Cerebellar nuclear complex (tissue), 1 donor: ENCODE measurements around the gene CACNG8.

Experiments
- DNase-seq, 2 experiments: peaks; one replicate each; lab custom pipeline; 2025; lab: John Stamatoyannopoulos, UW

The CACNG8 gene

DNA sequence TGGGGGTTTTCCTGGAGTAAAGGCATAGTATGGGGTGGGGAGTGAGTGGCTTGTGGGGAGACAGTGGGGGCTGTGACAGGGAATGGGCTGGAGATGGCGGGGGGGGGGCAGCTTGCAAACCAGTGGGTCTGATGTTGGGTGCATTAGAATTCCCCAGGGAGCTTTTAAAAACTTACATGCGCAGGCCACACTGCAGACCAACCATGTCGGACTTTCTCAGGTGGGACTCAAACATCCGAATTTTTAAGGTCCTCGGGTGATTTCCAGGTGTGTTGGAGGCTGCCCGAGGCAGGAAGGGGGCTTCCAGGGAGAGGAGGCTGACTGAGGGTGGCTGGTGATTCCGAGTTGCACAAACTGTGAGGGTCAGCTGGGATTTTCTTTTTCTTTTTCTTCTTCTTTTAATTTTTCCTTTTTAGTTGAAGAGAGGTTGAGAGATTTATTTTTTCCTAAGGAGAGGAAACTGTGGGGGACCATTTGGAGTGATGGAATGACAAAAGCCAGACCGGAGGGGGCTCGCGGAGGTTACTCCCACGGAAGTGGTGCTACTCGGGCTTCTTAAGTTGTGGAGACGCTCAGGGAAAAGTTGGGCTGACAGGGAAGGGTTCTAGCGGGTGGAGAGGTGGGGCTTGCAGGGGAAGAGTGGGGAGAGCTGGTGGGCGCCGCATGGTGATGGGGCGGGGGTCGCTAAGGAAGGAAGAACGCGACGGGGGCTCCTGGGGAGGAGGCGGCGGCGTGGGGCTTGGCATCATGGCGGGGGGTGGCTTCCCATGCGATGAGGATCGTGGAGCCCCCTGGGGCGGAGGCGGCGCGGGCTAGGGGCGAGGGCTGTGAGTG is 997 bp upstream of the CACNG8 start:
- no peak for DNase-seq

DNA sequence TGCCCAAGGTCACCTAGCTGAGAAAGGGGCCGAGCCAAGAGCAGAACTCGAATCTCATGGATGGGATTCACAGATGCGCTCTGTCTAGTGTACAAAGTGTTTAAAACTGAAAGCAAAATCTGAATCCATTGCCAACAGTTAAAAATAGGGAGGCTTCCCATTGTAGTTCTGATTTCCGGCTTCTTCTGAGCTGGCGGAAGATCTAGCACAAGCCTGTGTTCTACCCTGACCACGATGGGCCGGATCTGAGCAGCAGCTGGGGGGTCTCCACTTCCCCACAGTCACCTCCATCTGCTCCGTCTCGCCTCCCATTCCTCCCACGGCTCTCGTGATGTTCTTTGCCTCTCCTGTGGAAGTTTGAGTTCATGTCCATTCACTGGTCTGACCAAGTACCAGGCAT is 2.4 kb downstream of the CACNG8 start:
- DNase-seq: no peak

DNA sequence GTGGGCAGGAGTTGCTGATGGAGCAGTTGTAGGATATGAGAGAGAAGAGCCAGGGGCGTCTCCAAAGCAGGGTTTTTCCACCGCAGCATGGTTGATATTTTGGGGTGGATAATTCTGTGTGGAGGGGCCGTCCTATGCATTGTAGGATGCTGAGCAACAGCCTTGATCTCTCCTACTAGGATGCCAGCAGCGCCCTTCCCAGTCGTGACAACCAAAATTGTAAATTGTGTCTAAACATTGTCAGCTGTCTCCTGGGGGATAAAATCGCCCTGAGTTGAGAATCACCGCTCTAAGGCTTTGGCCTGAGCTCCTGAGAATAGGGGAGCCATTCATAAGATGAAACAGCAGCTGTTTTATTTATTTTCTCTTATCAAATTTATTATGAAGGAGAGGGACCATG is 4.2 kb downstream of the CACNG8 start:
- DNase-seq: no peak

DNA sequence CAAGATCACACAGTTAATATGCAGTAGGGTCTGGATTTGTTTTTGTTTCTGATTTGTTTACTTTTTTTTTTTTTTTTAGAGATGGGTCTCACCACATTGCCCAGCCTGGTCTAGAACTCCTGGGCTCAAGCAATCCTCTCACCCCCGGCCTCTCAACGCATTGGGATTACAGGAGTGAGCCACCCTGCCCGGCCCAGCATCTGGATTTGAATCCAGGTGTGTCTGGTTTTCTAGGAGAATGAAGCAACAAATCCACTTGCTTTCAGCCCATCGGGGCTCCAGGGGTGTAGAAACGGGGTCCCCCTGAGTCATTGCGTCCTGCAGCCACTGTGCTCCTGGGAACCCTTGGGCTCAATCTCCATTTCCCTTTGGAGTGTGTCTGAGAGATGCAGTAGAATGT is 6.6 kb downstream of the CACNG8 start:
- no peak for DNase-seq

DNA sequence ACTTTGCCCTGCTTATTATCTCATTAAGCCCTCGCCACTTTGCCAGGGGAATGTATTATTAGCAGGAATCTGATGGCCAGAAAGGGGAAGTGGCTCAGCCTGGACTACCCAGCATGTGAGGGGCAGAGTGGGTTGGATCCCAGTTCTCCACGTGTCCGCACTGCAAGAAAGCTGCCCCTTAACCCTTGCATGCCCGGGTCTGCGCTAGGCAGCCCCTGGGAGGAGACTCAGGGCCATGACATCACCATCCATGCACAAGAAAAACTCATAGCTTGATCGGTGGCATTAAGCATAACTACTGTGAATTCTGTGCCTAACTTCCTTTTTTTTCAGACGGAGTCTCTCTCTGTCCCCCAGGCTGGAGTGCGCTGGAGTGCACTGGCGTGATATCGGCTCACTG is 8.9 kb downstream of the CACNG8 start:
- DNase-seq: no peak

DNA sequence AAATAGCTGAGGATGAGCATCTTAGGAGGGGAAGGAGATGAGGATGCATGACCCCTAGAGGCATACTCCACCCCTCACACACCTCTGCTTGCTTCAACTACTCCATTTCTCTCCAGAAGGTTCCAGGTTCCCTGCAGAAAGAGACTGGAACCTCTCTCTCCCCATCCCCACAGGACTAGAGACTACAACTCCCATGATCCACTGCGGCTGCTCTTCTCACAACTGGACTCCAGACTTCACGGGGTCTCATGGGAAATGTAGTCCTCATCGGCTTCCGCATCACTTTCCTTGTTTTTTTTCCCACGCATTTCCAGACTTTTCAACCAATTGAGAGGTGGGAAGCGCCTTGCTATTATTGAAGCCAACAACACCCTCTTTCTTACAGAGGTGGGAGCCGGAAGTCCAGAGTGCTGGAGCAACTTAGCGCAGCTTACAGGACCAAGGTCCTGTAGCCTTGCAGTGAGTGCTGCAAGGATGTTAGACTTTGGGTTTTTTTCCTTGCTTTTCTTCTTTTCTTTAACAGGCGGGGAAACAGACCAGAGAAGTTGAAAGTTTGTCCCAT is 14.8 kb downstream of the CACNG8 start:
- no peak for DNase-seq

DNA sequence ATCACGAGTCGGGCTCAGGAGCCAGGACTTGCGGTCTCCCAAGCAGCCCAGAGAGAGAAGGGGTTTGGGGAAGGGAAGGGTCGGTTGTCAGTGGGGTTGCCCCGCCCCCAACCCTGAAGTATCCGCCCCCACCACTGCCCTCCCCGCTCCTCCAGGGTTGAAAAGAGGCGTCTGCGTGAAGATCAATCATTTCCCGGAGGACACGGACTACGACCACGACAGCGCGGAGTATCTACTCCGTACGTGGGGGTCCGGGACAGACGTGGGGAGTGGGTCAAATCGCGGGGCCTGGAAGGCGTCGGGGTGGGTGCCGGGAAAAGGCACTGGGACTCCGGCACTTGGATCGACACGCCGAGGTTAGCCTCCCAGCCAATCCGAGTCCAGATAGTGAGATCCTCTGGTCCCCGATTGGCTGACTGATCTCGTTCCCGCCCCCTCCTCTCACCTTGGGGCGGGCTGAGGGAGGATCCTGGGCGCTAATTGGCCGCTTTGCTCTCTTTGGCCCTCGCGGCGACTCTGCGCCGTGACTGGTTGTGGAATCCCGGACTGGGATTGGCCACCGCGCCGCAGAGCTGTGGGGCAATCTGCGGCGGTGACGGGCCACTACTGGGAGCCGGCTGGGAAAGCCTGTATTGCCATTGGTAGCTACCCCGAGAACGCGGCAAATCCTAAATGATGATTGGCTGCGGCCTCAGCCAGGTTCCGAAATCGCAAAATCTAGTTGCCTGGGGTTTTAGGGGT is 15.4 kb downstream of the CACNG8 start:
- no peak for DNase-seq

DNA sequence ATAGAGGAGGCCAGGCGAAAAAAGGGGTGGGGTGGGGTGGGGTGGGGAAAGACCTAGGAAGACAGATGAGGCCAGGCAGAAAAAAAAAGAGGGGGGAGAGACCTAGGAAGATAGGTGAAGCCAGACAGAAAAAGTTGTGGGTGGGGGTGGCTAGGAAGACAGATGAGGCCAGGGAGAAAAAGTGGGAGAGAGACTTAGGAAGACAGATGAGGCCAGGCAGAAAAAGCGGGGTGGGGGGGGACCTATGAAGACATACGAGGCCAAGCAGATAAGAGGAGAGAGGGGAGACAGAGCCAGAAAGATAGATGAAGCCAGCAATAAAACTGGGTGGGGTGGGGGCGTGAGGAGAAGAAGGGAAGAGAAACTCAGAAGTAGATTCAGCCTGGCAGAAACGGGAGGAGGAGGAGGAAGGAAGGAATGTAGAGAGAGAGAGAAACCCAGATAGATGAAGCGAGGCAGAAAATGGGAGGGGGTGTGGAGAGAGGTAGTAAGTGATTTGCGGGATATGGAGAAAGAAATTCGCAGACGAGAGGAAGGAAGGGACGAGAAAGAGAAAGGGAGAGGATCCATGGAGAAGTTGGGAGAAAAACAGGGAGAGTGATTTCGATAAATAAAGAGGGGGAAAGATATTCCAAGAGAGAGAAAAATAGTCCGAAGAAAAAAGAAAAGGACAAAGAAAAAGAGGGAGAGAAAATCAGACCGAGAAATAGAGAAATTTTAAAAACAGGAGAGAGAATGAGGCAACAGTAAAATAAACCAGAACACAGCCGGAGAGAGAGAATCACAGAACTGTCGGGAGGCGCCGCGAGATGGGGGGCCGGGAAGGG is 16.5 kb downstream of the CACNG8 start:
- DNase-seq: no peak

DNA sequence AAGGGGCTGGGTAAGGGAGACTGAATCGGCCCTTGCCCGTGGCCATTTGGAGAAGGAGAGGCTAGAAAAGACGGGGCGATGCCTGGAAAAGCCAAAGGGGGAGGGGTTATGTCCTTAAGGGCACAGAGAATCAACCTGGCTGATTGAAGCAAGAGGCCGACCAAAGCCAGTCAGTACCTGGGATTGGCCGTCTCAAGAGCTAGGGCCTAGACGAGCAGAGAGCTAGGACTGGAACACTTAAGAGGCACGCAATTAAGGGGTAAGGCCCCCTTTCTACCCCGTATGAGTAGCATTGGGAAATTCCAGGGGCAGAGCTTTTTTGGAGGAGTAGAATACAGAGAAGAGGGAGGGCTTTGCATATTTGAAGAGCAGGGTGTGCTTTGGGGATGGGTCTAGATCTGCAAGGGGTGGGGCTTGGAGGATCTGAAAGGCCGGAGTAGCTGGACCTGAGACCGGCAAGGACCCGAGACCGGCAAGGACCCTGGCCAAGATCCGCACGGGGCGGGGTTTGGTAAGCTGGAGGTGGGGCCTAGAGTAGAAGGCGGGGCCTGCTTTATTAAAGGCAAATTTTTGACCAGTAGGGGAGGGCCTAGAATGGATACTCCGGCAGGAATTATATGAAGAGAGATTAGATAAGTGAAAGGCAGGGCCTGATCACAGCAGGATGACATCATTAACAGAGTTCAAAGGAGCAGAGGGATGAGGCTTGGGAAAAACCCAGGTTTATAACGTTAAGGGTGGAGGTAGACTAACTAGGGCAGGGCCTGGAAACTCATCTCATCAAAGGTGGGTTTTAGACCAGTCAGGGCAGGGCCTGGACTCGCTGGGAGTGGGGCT is 18.0 kb downstream of the CACNG8 start:
- no peak for DNase-seq

DNA sequence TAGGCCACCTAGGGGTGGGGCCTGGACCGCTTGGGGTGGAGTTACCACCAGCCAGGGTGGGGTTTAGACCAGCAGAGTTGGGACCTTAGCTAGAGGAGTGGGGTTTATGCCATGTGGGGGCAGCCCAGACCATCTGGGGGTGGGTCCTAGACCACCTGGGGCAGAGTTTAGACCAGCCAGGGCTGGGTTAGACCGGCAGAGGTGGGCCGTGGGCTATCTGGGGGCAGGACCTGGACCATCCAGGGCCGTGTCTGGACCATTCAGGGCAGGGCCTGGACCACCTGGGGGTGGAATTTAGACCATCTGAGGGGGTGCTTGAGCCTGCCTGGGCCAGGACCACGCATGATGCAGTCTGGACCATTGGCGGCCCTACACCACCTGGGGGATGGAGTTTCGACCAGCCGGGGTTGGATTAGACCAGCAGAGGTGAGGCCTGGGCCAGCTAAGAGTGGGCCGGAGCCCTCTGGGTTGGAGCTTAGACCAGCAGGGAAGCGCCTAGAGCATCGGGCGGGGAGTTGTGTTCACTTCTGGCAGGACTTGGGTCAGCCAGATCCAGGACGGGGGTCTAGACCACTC is 18.7 kb downstream of the CACNG8 start:
- no peak for DNase-seq

DNA sequence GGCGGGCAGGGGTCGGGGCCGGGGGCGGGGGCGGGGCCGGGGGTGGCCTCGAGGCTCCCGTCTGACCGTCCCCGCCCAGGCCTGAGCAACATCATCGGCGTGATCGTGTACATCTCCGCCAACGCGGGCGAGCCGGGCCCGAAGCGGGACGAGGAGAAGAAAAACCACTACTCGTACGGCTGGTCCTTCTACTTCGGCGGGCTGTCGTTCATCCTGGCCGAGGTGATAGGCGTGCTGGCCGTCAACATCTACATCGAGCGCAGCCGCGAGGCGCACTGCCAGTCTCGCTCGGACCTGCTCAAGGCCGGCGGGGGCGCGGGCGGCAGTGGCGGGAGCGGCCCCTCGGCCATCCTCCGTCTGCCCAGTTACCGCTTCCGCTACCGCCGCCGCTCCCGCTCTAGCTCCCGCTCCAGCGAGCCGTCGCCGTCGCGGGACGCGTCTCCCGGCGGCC is 19.3 kb downstream of the CACNG8 start:
- no peak for DNase-seq

DNA sequence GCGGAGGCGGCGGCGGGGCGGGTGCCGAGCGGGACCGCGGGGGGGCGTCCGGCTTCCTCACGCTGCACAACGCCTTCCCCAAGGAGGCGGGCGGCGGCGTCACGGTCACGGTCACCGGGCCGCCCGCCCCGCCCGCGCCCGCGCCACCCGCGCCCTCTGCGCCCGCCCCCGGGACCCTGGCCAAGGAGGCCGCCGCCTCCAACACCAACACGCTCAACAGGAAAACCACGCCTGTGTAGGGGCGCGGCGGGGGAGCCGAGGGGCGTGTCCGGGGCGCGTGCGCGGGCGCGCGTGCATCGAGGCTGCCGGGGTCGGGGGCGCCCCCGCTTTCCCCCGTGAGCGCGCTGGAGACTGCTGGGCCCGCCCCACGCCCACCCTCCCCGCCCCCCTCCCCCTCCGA is 19.9 kb downstream of the CACNG8 start:
- DNase-seq: no peak

DNA sequence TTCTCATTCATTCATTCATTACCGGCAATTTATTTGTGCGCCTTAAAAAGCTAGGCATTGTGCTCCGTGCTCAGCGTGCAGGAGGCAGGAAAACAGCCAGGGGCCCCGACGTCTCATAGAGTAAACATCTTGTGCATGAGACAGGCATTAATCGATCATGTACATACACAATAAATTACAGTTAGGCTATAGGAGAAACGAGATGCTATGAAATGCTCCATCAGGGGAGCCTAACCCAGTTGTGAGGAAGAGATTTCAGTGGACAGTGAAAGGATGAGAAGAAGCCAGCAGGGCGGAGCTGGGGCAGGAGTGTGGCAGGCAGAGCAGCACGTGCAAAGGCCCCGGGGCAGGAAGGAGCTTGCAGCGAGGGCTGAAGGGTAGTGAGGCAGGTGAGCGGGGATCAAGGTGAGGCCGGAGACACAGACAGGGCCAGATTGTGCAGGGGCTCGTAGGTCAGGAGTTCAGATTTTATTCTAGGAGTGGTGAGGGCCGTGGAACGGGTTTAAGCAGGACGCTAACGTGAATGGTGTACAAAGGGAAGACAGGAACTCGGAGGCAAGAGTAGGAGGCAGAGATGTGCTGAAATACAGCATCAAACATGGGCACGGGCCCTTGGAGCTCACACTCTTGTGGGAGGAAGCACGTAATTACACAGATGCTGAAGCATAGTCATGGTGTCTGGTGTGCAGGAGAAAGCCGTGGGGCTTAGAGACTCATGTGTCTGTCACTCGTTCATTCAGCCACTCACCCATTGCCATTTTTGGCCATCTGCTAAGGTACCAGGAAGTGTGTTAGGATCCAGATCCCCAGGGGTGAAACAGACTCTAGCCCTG is 20.9 kb downstream of the CACNG8 start:
- no peak for DNase-seq

DNA sequence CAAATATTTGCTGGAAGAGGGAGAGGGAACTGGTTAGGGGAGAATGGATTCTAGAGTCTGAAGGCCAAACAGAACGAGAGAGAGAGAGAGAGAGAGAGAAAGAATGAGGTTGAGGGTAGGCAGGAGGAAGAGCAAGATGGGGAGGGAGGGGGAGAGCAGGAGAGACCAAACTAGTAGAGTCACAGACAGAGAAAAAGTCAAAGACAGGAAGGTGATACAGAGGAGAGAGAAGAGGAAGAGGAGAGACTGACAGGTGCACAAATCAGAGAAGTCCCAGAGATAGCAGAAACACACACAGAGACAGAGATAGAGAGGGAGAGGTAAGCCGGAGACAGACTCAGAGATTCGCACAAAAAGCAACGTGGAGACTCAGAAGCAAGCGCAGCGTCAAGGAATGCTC is 23.1 kb downstream of the CACNG8 start:
- no peak for DNase-seq

DNA sequence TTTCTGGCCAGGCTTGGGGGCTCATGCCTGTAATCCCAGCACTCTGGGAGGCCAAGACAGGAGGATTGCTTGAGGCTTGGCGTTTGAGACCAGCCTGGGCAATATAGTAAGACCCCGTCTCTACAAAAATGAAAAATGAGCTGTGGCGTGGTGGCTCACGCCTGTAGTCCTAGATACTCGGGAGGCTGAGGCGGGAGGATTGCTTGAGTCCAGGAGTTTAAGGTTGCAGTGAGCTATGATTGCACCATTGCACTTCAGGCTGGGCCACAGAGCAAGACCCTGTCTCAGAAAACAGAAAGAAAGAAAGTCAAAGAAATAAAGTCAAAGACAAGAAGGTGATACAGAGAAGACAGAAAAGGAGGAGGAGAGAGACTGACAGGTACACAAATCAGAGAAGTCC is 26.2 kb downstream of the CACNG8 start:
- no peak for DNase-seq

DNA sequence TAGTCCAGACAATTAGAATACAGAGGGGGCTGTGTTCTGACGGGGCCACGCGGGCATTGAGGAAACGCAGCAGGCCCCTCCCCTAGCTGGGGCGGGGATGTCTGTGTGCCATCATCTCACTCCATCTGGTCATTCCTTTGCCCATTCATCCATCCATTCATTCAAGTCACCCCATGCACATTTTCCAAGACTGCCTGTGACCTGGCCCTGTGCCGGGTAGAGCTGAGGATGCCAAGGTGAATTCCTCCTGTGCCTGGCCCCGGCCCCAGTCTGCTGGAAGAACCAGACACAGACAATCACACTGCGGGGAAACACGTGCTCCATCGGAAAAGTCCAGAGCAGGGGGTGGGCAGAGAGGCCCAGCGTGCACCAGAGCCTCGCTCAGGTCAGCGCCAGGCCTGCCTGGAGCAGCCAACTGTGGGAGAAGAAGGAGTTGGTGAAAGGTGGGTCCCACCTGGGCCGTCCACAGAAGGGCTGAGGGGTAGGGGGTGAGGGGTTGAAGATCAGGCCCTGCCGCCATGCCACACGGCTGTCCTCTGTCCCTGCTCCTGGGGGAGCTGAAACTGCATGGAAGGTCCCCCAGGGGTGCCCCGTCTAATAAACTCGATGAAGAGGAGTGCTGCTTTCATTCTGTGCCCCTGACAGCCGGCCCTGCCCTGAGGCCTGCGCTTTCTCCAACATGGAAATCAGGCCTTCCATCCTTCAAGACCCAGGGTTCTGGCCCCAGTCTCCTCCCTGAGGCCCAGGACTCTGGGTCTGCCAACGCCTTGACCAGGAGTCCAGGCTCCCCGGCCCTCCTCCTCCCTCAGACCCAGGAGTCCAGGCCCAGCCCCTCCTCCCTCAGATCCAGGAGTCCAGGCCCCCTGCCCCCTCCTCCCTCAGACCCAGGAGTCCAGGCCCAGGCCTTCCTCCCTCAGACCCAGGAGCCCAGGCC is 27.1 kb downstream of the CACNG8 start:
- no peak for DNase-seq

DNA sequence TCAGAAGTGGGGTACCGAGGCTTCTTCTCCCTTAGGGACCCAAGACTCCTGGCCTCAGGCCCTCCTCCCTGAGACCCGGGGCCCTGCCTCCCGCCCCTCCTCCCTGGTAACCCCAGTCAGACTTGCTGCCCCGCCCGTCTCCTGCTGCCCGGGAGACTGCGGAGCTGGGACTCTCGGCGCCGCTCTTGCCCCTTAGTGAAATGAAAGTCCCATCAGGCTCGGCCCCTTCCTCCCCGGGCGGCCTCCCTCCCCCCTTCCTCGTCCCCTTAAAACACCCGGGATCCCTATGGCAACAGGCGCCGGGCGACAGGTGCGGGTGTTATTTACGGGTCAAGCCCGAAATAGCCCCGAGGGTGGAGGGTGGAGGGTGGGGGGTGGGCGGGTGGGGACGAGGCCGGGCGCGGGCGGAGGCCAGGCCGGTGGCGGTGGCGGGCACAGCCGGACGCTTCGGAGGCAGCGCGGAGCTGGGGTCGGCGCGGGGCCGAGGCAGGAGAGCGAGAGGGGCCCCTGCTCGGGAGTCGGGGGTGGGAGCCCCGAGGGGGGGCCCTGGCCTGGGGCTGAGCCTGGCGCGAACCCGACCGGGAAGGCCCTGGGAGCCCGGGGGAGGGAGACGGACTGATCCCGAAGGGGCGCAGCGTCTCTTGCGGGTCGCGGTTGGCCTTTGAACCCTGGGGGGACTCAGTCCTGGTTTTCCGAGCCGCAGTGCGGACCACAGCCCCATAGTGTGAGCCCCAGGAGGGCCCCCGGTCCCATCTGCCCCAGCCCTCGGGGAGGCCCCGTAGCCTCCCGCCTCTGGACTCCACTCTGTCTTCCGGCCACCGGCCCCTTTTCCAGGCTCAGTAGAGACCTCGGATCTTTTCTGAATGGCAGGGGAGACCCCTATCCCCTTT is 28.7 kb downstream of the CACNG8 start, which contains the start of gene CACNG6:
TSS of gene CACNG6 (plus strand) at position 414 of the 890 bp plus-strand sequence. CDS start 1,241 bp downstream, outside the sequence.
- DNase-seq: no peak

DNA sequence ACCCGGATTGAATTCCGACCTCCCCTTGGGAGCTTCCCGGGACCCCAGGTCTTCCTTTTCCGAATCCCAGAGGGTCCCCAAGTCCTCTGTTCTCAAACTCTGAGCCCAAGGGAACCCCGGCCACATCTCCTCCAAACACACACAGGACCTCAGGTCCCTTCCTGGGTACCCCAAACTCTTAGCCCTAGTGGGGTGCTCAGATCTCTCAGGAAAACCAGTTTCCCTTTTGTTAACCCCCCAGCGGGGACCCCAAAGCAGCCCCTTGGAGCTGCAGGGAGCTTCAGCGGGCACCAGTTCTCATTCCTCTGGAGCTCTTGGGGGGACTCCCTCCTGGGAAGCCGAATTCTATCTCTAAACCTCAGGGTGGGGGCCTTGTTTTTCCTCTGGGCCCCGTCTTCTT is 29.5 kb downstream of the CACNG8 start:
- DNase-seq: no peak
